Osteocyte (in vitro differentiated cells): Measurements from ENCODE around the gene SCP2. TPM values are rescaled to one million over a fixed set of nuclear protein-coding genes. Genes with fewer than 3 reads are reported as not detected.

Source experiments
- DNase-seq: peaks from one replicate; pipeline ENCODE4 v3.0.0; 2021; ENCODE audit warnings: mixed read lengths; ENCODE audit not compliant: unreplicated experiment; ENCODE audit errors: extremely low spot score
- H3K27ac Mint-ChIP-seq: one replicate; pipeline ENCODE4 v1.8.0; 2021; ENCODE audit warnings: mild to moderate bottlenecking, mixed read lengths; ENCODE audit not compliant: unreplicated experiment
- H3K27me3 Mint-ChIP-seq: one replicate; pipeline ENCODE4 v1.8.0; 2021; ENCODE audit warnings: mixed read lengths; ENCODE audit not compliant: unreplicated experiment
- H3K36me3 Mint-ChIP-seq: one replicate; pipeline ENCODE4 v1.8.0; 2021; ENCODE audit warnings: mixed read lengths; ENCODE audit not compliant: unreplicated experiment
- H3K4me1 Mint-ChIP-seq: one replicate; pipeline ENCODE4 v1.8.0; 2021; ENCODE audit warnings: mixed read lengths; ENCODE audit not compliant: unreplicated experiment
- H3K4me3 Mint-ChIP-seq: one replicate; pipeline ENCODE4 v1.8.0; 2021; ENCODE audit warnings: mild to moderate bottlenecking, moderate library complexity, mixed read lengths; ENCODE audit not compliant: unreplicated experiment
- H3K9me3 Mint-ChIP-seq: one replicate; pipeline ENCODE4 v1.8.0; 2021; ENCODE audit warnings: mixed read lengths; ENCODE audit not compliant: unreplicated experiment
- CTCF ChIP-seq: fragments of 200-600 bp; sonication (generic); IDR thresholded peaks from 2 replicates; pipeline ENCODE4 v1.5.0; 2021; ENCODE audit warnings: antibody characterized with exemption, mild to moderate bottlenecking, moderate library complexity
- total RNA-seq: library from RNA; stranded (reverse); gene quantifications from 2 replicates; pipeline ENCODE4 v1.2.1, GENCODE V29; 2021

Gene SCP2
- total RNA-seq, 1 donor from 2014 or later = 84.2 TPM

- TF ChIP-seq CTCF = no peak
- Mint-ChIP-seq H3K9me3 (no peaks in the 10 kb centered on the region), H3K4me1 (no peaks in the 10 kb centered on the region), H3K27ac (no peak overlapping the region), H3K36me3 (no peaks in the 10 kb centered on the region), H3K4me3 (no peak overlapping the region), H3K27me3 (no peaks in the 10 kb centered on the region)
- DNase-seq = no peak
Observed at GRCh38 chr1:52892424-52893215, 34.5 kb upstream of the SCP2 start.

GRCh38 chr1:52899445-52899894 lies 27.6 kb upstream of the SCP2 start:
- Mint-ChIP-seq H3K9me3 (no peaks in the 10 kb centered on the region), H3K4me3 (no peak overlapping the region), H3K36me3 (no peaks in the 10 kb centered on the region), H3K27me3 (no peaks in the 10 kb centered on the region), H3K27ac (no peak overlapping the region), H3K4me1 (no peaks in the 10 kb centered on the region)
- DNase-seq = no peak
- no peak for TF ChIP-seq CTCF

- DNase-seq = no peak
- Mint-ChIP-seq H3K27me3 (no peaks in the 10 kb centered on the region), H3K9me3 (no peaks in the 10 kb centered on the region), H3K4me1 (no peaks in the 10 kb centered on the region), H3K4me3 (no peak overlapping the region), H3K36me3 (no peaks in the 10 kb centered on the region), H3K27ac (no peak overlapping the region)
- TF ChIP-seq CTCF = no peak
Observed at GRCh38 chr1:52900402-52900801, 26.7 kb upstream of the SCP2 start.

- no peak overlapping the region for H3K27ac Mint-ChIP-seq
- no peak for TF ChIP-seq CTCF
- H3K27me3 Mint-ChIP-seq = no peaks in the 10 kb centered on the region
- DNase-seq = no peak
- H3K4me1 Mint-ChIP-seq = no peaks in the 10 kb centered on the region
- no peak overlapping the region for H3K4me3 Mint-ChIP-seq
- H3K36me3 Mint-ChIP-seq = no peaks in the 10 kb centered on the region
- H3K9me3 Mint-ChIP-seq = no peaks in the 10 kb centered on the region
Observed at GRCh38 chr1:52901384-52901783, 25.7 kb upstream of the SCP2 start.

- H3K9me3 Mint-ChIP-seq = no peaks in the 10 kb centered on the region
- DNase-seq = no peak
- TF ChIP-seq CTCF = no peak
- no peak overlapping the region for H3K27ac Mint-ChIP-seq
- no peaks in the 10 kb centered on the region for H3K27me3 Mint-ChIP-seq
- H3K36me3 Mint-ChIP-seq = peaks cover 1% of the 10 kb centered on the region
- H3K4me3 Mint-ChIP-seq = no peak overlapping the region
- no peaks in the 10 kb centered on the region for H3K4me1 Mint-ChIP-seq
Observed at GRCh38 chr1:52904208-52904926, 22.7 kb upstream of the SCP2 start.
